ENCODE measurements around the gene UBTD1.
A peak's percentile ranks its signal among the peaks of the same experiment; 100 is the strongest.

Gene UBTD1

DNA sequence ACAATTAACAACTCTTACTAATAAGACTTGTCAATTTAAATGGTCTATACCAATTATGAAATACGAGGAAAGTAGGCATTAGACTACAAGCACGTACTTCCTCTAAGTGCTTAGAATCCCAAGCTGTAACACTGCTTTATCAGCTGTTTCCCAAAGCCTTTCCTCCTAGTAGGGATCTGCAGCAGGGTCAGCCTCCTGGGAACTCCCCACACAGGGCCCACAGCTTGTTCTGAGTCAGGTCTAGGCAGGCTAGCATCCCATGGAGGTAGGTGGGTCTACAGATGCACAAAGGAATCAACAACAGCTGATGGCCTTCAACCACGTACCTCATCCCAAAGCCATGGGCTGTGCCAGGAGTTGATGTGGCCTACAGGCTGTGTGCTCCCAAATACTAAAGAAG lies 15.2 kb upstream of the UBTD1 start:
- no peak for DNase-seq (ENCODE audit: low read depth in 2 of 2)

GRCh38 chr10:97483921-97484320 lies 14.8 kb upstream of the UBTD1 start:
- no peak for DNase-seq (ENCODE audit: low read depth in 2 of 2)

GRCh38 chr10:97485647-97486281 lies 13.0 kb upstream of the UBTD1 start:
- no peak for DNase-seq (ENCODE audit: low read depth in 2 of 2)

- DNase-seq (ENCODE audit: low read depth in 2 of 2) = no peak
These were observed 8.1 kb upstream of the UBTD1 start for GRCh38 chr10:97490592-97490991.

DNA sequence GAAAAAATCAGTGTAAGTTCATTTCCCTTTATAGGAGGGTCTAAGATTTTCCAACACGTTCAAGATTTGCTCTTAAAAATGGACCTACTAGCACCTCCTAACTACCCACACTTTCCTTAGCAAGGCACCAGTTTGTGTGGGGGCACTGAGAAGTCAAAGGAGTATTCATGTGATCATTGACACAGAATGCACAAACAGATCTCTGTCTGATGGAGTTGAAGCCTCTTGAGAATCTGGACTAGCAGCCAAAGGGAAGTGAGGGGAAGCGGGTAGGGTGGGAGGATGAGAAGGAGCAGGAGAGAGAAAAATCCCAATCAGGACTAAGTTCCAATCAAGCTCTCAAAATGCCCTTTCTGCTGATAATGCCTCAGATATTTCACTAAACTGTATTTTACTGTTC lies 4.6 kb upstream of the UBTD1 start:
- no peak for DNase-seq (ENCODE audit: low read depth in 2 of 2)

DNA sequence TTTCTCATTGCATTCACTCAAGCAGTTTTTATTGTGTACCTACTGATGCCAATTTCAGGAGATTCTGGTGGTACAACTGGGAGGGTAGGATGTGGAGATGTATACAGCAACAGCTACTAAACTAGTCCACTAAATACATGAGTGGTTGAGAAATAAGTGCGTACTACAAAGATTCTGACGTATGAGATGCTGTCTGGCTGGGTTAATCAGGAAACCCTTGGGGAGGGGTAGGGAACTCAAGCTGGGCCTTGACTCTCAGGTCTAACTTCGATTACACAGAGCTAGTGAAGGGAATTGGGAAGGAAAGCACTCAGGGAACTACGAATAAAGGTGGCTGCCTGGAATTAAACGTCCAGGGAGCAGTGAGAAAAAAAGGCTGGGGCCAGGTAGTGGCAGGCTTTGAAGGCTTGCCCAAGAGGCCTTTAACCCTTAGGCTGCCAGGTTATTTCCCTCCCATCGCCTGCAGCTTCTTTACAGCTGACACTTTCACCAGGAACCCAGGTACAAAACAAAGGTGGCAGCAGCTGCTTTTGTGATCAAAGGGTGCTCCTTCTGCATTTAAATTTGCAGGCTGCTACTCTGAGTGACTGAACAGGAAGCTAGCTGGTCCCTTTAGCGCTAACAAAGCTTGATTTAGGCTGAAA lies 3.7 kb upstream of the UBTD1 start:
- no peak for DNase-seq (ENCODE audit: low read depth in 2 of 2)

DNA sequence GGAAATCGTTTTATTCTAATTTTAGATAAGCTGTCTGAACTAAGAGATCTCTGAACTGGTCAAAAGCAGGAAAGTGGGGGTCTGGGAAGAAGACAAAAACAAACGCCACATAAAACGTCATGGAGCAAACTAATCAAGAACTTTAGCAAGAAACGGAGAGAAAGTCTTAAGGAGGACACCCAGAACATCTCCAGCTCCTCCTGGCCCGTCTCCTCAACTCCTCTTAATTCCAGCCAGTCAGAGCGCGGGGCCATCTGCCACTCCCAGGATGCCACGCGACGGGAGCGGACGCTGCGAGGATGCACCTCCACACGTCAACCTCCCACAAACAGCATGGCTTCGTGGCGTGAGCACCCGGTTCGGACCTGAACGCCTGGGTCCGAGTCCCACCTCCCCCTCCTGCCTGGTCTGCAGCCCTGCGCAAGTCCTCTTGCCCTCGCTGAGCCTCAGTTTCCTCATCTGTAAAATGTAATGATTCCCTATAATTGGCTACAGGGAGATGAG lies 1.1 kb upstream of the UBTD1 start:
- DNase-seq (ENCODE audit: low read depth in 2 of 2) = peak; percentile 67 to 71

- peak; percentile 99 to 100 for DNase-seq (ENCODE audit: low read depth in 2 of 2)
These were observed 466 bp upstream of the UBTD1 start, which contains the start of gene MMS19 for GRCh38 chr10:97498076-97498840. Gene MMS19 (minus strand): TSS chr10:97498422. CDS start chr10:97498384, 38 bp downstream.

GRCh38 chr10:97499561-97500296 lies 1.0 kb downstream of the UBTD1 start:
- DNase-seq (ENCODE audit: low read depth in 2 of 2) = peak in 1 of 2 donors; percentile 2

GRCh38 chr10:97500297-97500575 lies 1.5 kb downstream of the UBTD1 start:
- DNase-seq (ENCODE audit: low read depth in 2 of 2) = no peak

DNA sequence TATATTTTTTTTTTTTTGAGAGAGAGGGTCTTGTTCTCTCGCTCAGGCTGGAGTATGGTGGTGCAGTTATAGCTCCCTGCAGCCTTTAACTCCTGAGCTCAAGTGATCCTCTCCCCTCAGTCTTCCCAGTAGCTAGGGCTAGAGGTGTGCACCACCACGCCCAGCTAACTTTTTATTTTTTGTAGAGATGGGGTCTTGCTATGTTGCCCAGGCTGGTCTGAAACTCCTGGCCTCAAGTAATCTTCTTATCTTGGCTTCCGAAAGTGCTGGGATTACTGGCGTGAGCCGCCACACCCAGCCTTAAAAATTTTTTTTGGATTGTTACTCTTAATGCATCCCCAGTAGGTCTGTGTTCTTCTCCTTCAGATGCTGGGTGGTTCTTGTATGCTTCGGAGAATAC lies 4.2 kb downstream of the UBTD1 start:
- no peak for DNase-seq (ENCODE audit: low read depth in 2 of 2)

DNA sequence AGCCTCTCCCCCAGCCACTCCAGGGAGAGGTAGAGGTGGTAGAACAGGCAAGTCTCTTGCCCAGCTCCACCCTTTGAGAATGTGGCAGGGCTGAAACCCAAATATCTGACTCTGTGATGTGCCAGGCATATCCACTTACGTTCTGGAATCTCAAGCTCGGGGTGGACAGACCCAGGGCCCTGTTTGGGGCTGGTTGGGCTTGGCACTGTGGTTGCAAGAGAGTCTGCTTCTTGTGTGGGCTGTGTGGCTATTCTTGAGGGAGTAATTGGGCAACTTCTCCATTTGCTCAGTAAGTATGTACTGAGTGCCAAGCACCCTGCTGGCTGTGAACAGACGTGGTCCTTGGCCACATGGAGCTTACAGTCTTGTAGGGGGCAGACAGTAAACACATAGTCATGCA lies 4.7 kb downstream of the UBTD1 start:
- DNase-seq (ENCODE audit: low read depth in 2 of 2) = no peak

- DNase-seq (ENCODE audit: low read depth in 2 of 2) = no peak
These were observed 6.4 kb downstream of the UBTD1 start for GRCh38 chr10:97505152-97505551.

- no peak for DNase-seq (ENCODE audit: low read depth in 2 of 2)
These were observed 7.7 kb downstream of the UBTD1 start for GRCh38 chr10:97506199-97506991.

GRCh38 chr10:97508342-97508741 lies 9.6 kb downstream of the UBTD1 start:
- no peak for DNase-seq (ENCODE audit: low read depth in 2 of 2)

DNA sequence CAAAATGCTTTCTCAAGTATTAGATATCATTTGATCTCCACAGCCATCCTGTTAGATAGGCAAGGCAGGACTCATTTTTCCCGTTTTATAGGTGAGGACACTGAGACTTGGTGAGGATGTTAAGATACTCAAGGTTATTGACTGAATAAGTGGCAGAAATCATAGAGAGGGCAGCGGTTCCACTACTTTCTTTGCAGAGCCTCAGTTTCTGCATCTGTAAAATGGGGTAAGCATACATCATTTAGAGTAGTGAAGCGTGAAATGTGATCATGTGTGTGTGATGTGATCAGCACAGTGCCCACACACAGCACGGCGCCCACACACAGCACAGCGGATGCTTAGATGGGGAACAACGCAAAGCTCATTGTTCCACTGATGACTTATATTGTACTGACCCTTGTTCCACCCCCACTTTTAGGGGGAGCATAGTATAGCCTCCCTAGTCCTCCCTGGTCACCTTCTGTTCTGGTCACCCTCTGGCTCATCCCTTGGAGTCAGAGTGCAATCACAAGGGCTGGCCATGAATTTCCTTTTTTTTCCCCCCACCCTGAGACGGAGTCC lies 10.5 kb downstream of the UBTD1 start:
- DNase-seq (ENCODE audit: low read depth in 2 of 2) = no peak

DNA sequence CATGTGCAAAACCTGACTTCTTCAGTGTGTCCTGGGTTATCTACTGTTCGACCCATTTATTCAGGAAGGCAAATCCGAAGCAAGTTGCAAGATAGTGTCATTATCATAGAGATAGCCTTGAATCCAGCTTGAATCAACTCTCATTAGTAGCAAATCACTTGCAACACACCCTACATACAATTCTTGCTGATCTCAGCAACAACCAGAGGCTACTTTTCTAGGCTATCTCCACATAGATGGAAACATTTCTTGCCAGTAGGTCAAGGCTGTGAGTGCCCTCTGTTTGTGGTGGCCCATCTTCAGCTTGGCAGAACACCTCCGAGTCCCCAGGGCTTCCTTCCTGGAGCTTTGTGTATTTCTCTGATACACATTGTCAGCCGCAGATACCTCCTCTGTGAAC lies 12.0 kb downstream of the UBTD1 start:
- DNase-seq (ENCODE audit: low read depth in 2 of 2) = no peak

- DNase-seq (ENCODE audit: low read depth in 2 of 2) = no peak
These were observed 13.2 kb downstream of the UBTD1 start for GRCh38 chr10:97511711-97512440.

DNA sequence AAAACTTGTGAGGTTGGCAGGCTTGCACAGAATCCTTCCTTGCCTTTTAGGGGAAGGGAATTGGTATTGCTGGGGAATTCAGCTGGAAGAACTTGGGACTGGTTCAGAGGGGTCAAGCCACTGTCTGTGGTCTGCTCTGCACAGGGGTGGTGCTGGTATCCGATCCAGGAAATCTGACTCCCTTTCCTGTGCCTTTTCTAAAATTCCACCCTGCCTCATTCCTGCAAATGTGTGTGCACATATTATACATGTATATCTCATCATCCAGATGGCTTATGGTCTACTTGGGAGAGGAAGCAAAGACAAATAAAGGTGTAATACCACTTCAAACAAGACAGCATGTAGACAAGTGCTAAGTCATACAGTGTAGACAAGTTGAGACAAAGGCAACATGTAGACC lies 14.3 kb downstream of the UBTD1 start:
- no peak for DNase-seq (ENCODE audit: low read depth in 2 of 2)

DNA sequence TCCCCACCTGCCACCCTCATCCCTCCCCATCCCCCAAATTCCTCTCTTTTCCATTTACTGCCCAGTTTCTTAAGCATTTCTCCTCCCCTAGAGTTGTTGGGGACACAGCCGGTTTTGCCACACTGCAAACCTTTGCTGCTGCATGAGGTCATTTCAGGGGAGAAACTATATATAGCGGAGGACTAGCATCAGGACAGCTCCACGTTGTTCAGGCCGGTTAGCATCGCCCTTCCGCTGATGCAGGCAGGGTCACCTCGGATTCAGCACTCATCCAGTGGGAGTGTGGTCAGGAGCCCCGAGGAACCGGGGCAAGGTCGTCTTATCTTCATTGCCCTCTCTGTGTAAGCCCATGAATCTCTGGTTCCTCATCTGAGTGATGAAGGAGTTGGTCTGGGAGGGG lies 15.6 kb downstream of the UBTD1 start:
- no peak for DNase-seq (ENCODE audit: low read depth in 2 of 2)

Data from stimulated activated CD8-positive, alpha-beta memory T cell treated with anti-CD3 and anti-CD28 coated beads, Interleukin-2, amount 100 ng/mL, for 48 hours (primary cell).